DND-41 (cell line): ENCODE results near the gene ERVK3-1.

Source experiments
- EZH2 ChIP-seq: IDR thresholded peaks from 3 replicates; pipeline ENCODE4 v1.6.1; 2012; ENCODE audit warnings: borderline replicate concordance, low read depth, mild to moderate bottlenecking, moderate library complexity, low read length, inconsistent platforms; ENCODE audit not compliant: severe bottlenecking
- TF ChIP-seq, protein P1 (sequence below): IDR thresholded peaks from 2 replicates; pipeline ENCODE4 v1.5.1; 2012; ENCODE audit warnings: borderline replicate concordance, low read length, moderate library complexity, mild to moderate bottlenecking; ENCODE audit not compliant: poor library complexity, severe bottlenecking; ENCODE audit errors: extremely low read depth

DNA sequence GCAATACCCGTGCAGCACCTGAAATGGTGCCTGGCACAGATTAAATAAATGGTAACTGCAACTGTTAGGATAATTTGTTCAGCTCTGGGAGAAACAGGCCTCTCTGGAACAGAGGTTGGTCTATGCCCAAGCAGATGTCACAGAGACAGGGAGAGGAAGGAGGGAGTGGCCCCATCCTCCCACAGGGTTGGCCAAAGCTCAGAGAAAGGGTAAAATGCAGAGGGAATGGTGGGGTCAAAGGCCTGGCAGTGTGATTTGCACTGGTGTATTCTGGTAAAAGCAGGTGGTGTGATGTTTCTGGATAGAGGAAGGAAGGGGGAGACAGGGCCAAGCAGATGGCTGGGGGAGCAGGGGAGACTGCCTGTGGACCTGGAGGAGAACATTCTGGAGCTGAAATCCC lies 31.0 kb downstream of the ERVK3-1 start:
- no peak for TF ChIP-seq EZH2
- TF ChIP-seq, protein P1, sequence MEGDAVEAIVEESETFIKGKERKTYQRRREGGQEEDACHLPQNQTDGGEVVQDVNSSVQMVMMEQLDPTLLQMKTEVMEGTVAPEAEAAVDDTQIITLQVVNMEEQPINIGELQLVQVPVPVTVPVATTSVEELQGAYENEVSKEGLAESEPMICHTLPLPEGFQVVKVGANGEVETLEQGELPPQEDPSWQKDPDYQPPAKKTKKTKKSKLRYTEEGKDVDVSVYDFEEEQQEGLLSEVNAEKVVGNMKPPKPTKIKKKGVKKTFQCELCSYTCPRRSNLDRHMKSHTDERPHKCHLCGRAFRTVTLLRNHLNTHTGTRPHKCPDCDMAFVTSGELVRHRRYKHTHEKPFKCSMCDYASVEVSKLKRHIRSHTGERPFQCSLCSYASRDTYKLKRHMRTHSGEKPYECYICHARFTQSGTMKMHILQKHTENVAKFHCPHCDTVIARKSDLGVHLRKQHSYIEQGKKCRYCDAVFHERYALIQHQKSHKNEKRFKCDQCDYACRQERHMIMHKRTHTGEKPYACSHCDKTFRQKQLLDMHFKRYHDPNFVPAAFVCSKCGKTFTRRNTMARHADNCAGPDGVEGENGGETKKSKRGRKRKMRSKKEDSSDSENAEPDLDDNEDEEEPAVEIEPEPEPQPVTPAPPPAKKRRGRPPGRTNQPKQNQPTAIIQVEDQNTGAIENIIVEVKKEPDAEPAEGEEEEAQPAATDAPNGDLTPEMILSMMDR, result no peak
